ENCODE data around the gene CEP112.
"Not testable (repeated sequence)": the region's sequence is repeated elsewhere in the genome, so short reads cannot be mapped to it uniquely, and the experiment has no call there.

The CEP112 gene

DNA sequence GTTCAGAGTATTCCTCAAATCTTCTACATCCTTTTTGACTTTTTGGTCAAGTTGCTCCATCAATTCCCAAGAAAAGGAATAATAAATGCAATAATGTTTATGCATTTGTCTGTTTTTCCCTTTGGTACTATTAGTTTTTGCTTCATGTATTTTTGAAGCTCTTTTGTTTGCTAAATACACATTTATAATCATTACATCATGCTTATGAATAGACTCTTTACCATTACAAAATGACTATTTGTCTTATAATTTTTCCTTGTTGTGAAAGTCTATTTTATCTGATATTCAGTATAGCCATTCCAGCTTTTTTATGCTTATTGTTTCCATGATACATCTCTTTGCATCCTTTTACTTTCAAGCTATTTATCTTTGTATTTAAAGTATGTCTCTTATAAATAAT lies 41.2 kb downstream of the CEP112 start:
- no peak for DNase-seq

DNA sequence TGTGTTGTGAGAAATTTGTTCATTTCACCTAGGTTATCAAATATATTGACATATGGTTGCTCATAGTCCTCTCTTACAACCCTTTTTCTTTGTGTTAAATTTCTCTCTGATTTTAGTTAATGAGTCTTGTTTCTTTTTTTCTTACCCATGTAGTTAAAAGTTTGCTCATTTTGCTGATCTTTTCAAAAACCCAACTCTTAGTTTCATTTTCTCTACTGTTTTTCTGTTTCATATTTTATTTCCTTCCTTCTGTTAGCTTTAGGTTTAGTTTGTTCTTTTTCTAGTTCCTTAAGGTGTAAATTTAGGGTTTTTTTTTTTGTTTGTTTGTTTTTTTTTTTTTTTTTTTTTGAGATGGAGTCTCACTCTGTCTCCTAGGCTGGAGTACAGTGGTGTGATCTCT lies 42.4 kb downstream of the CEP112 start:
- no peak for DNase-seq

DNA sequence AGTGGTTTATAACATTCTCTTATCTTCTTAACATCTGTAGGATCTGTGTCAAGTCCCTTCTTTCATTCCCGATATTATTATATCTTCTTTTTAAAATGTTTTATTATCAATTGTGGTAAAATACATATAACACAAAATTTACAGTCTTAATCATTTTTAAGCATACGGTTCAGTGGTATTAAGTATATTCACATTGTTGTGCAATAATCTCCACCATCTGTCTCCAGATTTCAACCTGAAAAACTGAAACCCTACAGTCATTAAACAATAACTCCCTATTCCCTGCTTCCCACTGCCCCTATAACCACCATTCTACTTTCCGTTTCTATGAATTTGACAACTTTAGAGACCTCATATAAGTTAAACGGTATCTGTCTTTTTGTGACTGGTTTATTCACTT lies 45.5 kb downstream of the CEP112 start:
- no peak for DNase-seq

DNA sequence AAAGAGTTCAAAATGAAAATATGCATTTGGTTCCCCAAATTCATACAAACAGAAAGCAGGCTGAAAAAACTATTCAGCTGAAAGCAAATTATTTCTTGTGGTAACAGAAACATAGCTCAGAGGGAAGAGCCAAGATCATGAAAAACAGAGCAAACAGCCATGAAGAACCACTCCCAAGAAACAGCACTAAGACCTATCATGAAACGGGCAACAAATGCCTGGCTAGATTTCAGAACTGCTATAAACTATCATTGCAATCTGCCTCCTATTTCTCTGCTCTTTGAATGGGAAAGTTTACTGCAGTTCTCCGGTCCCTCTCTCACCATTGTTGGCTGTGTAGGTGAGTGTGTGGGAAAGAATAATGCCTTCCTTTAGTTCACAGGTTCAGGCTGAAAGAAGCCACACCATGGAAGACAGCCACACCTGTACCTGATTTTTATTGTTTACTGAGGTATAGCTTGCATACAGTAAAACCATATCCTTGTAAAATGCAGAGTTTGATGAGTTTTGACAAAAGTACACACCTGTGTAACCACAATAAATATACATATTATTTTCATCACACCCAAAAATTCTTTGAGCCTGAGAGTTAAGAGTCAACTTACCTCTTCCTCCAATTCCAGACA lies 48.2 kb downstream of the CEP112 start:
- DNase-seq, result no peak

DNA sequence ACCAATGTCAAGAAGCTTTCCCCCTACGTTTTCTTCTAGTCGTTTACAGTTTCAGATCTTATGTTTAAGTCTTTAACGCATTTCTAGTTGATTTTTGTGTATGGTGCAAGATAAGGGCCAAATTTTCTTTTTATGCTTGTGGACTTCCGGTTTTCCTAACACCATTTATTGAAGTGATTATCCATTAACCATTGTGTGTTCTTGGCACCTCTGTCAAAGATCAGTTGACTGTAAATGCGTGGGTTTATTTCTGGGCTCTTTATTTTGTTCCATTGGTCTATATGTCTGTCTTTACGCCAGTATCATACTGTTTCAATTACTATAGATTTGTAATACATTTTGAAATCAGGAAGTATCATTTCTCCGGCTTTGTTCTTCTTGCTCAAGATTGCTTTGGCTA lies 49.5 kb downstream of the CEP112 start:
- DNase-seq, result no peak

DNA sequence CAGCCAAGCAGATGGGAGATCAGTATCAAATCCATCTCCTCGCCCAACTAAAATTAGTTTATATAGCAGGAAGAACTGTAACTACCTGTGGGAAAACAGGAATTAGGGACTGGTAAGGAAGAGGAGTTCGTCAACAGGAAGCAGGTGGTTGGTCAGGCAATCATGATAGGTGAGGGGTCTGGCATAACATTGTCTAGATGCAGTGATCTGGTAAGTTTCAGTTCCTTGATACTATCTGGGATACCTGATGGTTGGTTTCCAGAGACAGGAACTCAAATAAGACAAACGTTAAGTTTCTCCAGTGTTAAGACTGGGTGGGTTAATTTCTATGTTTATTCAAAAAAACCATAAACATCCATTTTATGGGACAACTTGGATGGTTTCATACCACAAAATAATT lies 53.8 kb downstream of the CEP112 start:
- DNase-seq, result no peak

DNA sequence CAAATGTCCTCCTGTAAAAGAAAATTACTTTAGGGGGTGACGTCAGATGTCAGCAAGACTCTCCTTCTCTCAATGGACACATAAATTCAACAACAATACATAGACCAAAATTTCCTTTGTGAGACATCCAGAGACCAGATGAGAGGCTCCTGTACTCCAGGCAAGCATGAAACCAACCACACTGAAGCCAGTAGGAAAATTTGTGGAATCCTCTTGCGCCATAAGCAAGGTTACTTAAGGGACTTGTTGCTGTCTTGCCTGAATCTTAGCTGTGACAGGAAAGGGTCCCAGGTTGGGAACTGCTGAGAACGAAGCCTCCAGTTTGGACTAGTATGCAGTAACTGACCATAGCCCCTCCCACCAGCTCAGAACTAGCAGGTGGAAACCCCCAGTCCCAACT lies 56.0 kb downstream of the CEP112 start:
- no peak for DNase-seq

DNA sequence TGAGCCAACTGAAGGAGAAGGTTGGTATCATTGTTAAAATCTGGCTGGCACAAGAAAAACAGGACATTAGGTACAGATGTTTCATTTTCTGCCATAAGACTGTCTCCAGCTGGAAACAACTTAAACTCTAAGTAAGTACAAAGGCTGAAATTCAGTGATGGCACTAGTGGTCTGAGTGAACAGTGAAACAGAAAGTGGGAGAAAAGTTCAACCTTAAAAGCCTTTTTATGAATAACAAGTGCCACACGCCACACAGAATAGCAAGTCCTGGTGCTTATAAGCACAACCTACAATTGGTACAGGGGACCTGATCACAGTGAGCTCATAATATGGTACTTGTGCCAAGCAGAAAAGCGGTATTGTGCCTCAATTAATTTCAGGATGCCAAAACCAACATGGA lies 56.7 kb downstream of the CEP112 start:
- DNase-seq, result no peak

DNA sequence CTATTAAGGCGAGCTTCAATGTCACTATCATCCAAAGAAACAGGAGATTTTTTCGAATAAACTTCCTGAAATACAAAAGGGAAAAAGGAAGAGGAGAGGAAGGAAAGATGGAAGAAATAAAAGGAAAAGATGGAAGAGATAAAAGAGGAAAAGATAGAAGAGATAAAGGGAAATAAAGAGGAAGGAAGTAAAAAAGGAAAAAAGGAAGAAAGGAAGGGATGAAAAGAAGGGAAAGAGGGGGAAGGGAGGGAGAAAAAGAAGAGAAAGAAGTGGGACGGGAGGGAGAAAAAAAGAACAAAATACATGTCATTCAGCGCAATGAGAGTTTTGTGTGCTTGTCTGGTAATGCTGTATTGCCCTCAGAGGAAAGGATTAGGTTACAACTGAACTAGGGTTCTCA lies 62.2 kb downstream of the CEP112 start:
- no peak for DNase-seq

DNA sequence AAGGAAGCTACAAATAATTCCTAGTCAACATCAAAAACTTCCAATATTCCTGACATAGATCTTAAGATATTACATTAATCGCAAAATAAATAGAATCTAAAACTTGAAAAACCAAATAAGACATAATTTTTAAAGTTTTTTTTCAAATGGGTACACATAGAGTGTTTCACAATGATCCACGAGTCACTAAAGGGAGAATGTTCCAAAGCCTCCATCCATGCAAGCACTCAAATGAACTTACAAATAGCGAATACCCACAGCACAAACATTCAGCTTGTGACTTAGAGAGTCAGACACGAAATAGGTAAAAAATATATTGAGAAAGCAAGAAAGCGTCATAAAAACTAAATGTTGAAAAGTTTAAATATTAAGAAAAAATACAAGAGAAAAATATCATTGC lies 65.7 kb downstream of the CEP112 start:
- no peak for DNase-seq

DNA sequence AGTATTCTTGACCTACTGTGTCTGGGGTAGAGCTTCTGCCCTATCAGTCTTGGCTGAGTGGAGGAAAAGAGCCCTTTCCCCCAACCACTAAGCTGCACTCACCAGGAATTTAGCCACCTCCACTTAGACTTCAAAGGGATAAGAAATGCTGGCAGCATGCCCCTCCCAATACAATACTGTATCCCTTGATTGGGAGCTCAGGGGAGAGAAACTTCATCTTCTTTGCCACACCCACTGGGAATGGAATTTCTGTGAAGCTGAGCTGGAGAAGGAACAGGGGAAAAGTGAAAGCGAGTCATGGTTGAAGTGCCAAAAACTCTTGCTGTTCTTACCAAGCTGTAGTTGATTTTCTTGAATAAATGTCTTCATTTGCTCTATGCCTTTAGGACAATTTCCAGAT lies 68.8 kb downstream of the CEP112 start:
- no peak for DNase-seq

DNA sequence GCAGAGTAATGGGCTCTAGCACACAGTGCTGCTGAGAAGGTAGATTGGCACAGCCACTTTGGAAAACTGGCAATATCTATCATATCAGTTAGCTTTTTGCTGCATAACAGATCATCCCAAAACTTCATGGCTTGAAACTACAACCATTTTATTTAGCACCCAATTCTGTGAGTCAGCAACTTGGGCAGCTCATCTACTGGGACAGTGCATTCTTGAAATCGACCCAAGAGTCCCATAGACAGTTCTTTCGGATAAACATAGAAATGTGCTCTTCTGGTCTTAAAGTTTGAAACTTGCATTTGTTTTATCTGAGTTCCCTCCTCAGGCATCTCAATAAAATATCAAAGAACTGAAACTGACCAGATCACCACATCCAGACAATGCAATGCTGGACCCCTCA lies 76.7 kb downstream of the CEP112 start:
- DNase-seq, result no peak

DNA sequence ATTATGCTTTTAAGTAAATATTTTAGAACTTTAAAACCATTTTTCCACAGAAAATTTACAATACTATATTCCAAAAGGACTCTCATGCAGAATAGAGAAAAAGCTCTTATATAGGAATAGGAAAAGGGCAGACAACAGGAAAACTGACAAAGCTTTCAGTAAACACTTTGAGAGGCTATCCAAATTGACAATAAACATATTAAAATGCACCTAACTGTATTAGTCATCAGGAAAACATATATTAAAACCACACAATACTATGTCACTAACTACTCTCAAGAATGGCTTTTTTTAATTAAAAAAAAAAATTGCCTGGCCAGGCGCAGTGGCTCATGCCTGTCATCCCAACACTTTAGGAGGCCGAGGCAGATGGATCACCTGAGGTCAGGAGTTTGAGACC lies 77.3 kb downstream of the CEP112 start:
- DNase-seq, result no peak

DNA sequence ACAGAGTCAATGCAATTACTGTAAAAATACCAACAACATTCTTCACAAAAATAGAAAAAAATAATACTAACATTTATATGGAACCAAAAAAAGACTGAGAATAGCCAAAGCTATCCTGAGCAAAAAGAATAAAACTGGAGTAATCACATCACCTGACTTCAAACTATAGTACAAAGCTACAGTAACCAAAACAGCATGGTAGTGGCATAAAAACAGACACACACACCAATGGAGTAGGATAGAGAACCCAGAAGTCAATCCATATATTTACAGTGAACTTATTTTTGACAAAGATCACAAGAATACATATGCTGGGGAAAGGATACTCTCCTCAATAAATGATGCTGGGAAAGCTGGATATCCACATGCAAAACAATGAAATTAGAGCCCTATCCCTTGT lies 84.2 kb downstream of the CEP112 start:
- no peak for DNase-seq

DNA sequence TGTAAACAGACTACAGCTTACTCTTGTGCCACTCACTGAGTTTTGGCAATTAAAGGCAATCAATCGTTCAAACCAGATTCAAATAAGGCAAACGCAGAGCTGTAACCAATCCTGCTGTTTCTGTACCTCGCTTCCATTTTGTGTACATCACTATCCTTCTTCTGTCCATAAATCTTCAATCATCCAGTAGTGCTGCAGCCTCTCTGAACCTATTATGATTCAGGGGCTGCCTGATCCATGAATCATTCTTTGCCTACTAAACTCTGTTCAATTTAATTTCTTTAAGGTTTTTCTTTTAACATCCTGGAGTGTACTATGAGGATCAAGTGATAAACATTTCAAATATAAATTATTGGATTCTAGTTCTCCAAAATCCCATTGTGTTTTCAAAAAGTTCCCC lies 93.9 kb downstream of the CEP112 start:
- no peak for DNase-seq

DNA sequence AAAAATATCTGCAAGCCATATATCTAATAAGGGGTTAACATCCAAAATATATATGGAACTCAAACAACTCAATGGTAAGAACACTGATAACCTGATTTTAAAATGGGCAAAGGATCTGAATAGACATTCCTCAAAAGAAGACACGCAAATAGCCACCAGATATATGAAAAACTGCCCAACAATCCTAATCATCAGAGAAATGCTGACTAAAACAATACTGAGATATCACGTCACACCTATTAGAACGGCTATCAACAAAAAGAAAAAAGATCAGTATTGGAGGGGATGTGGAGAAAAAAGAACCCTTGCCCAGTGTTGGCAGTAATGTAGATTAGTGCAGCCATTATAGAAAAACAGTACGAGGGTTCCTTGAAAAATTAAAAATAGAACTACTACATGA lies 97.2 kb downstream of the CEP112 start:
- no peak for DNase-seq

DNA sequence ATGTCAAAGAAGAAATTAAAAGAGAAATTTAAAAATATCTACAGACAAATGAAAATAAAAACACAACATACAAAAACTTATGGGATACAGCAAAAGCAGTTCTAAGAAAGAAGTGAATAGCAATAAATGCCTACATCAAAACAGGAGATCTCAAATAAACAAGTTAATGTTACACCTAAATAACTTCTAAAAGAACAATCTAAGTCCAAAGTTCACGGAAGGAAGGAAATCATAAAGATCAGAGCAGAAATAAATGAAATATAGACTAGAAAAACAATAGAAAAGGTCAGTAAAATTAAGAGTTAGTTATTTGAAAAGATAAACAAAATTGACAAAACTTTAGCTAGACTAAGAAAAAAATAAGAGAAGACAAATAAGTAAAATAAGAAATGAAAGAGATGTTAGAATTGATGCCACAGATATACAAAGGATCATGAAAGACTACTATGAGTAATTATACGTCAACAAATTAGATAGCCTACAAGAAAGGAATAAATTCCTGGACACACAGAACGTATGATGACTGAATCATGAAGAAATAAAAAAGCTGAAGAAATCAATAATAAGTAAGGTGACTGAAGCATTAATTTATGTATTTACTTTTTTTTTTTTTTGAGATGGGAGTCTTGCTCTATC lies 100.4 kb downstream of the CEP112 start:
- DNase-seq, result no peak

DNA sequence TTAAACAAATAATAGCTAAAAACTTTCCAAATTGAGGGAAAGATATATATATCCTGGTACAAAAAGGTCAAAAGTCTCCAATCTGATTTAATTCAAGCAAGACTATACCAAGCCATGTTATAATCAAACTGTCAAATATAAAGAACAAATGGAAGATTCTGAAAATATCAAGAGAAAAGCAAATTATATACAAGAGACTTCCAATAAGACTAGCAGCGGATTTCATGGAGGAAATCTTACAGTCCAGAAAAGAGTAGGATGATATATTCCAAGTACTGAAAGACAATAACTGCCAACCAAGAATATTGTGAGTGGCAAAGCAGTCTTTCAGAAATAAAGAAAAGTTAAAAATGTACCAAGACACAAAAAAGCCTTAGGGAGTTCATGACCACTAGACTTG lies 102.2 kb downstream of the CEP112 start:
- DNase-seq, result no peak

DNA sequence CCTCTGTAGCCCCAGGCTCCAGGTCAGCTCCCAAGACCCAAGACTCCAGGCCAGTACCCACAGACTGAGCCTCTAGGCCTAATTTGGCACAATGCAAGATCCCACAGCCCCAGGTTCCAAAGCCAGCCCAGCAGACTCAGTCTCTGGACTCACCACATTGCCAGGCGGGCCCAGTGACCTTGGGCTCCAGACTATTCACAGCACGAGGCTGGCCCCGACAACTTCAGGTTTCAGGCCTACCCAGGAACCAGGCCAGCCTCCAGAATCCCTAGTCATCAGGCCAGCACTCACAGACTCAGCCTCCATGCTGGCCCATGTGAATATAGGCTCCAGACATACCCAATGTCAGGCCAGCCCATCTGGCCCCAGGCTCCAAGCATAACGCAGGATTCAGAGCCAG lies 103.8 kb downstream of the CEP112 start:
- DNase-seq, result no peak

DNA sequence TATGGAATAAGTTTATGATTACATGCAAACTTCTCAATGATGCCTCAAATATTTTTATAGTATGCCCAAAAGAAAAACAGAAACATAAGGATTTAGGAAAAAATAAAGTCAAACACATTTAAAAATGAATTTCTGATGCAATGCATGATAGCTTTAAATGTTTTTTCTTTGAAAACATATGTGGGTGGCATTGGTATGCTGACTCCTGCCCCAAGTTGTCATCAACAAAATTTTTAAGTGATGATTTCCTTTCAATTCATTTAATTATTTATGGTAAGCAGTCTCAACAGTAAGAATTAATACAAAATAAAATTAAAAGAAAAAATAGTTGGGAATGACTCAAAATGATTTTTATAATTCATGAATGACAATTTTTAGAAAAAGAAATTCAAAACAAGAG lies 104.9 kb downstream of the CEP112 start:
- no peak for DNase-seq

DNA sequence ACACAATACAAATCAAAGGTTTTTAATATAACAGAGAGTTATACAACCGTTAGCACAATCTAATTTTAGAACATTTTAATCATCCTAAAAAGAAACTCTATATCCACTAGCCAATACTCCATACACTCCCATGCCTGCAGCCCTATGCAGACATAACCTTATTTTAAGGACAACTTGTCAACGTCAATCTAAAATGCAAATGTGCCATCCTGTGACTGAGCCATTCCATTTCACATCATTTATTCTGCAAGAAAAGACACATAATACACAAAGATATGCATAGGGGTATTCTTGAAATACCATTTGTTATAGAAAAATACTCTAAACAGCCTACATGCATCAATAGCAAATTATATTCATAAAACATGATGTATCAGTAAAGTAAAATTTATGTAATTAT lies 106.7 kb downstream of the CEP112 start:
- DNase-seq, result no peak

DNA sequence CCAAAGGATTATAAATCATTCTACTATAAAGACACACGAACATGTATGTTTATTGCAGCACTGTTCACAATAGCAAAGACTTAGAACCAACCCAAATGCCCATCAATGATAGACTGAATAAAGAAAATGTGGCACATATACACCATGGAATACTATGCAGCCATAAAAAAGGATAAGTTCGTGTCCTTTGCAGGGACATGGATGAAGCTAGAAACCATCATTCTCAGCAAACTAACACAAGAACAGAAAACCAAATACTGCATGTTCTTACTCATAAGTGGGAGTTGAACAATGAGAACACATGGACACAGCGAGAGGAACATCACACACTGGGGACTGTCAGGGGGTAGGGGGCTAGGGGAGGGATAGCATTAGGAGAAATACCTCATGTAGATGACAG lies 111.3 kb downstream of the CEP112 start:
- DNase-seq, result not testable (repeated sequence)

DNA sequence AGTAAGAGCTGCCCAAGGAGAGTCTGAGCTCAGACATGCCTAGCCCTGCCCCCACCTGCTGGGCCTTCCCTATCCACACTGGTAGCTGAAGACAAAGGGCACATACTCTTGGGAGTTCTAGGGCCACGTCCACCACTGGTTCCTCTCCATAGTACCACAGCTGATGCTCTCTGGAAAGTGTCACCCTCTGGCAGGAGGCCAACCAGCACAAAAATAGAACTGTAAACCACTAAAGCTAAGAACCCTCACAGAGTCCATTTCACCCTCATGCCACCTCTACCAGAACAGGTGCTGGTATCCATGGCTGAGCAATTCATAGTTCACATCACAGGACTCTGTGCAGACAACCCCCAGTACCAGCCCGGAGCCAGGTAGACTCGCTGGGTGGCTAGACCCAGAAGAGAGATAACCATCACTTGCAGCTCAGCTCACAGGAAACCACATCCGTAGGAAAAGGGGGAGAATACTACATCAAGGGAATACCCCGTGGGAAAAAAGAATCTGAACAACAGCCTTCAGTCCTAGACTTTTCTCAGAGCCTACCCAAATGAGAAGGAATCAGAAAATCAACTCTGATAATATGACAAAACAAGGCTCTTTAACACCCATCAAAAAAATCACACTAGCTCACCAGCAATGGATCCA lies 115.3 kb downstream of the CEP112 start:
- no peak for DNase-seq

DNA sequence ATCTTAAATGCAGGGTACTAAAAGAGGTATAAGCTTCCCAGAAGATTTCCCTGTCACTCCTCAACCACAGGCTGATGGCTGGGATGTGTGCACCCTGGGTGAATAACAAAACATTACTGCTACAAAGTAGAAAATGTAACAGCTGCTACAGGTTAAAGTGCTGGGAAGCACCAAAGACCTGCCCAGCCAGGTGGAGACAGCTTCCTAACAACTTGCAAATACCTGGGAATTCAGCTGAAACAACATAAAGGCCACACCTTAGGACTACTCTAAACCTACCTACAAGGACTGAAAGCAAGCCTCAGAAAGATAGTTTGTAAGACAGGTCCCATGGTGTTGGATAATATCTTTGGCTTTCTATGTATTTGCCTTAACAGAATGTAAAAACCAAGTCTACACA lies 118.5 kb downstream of the CEP112 start:
- DNase-seq, result no peak

DNA sequence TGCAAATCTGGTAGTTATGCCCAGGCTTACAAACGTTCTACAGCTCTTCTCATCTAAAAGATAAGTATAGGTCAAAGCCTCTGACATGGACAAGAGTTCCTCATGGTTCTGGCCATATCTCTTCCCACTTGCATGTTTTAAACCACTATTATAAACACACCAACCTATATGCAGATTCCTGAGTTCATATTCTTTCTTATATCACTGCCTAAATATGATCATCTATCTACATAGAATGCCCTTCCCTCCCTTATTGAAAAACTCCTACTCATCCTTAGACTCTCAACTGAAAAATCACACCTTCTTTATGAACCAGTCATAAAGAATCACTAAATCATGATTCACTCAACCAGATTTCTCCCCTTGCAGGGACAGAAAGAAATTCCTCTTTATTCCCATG lies 128.2 kb downstream of the CEP112 start:
- DNase-seq, result no peak

Measured in midbrain (tissue), 1 donor.